ENCODE results near the gene METTL22.

- TF ChIP-seq CTCF (IDR thresholded peaks at IDR 0.05 in 8 of 11, conservative IDR thresholded peaks at IDR 0.05 in 3 of 11) = no peak
- TF ChIP-seq POLR2A (IDR thresholded peaks at IDR 0.05) = no peak
Observed at GRCh38 chr16:8679151-8679550, 57.7 kb downstream of the METTL22 start.
